Measurements from ENCODE around the gene CREM.
"Not testable (repeated sequence)": the region's sequence is repeated elsewhere in the genome, so short reads cannot be mapped to it uniquely, and the experiment has no call there.

The CREM gene

GRCh38 chr10:35195361-35196306 is 69.0 kb downstream of the CREM start:
- peak; percentile 98 for DNase-seq

GRCh38 chr10:35200487-35200886 is 73.8 kb downstream of the CREM start:
- no peak for DNase-seq

GRCh38 chr10:35201234-35201633 is 74.6 kb downstream of the CREM start:
- DNase-seq = no peak

GRCh38 chr10:35202050-35202449 is 75.4 kb downstream of the CREM start:
- DNase-seq = no peak

GRCh38 chr10:35203745-35204144 is 77.1 kb downstream of the CREM start:
- DNase-seq = no peak

- no peak for DNase-seq
These were observed 78.1 kb downstream of the CREM start for GRCh38 chr10:35204650-35205319.

- no peak for DNase-seq
These were observed 79.6 kb downstream of the CREM start for GRCh38 chr10:35206274-35206673.

GRCh38 chr10:35208536-35208935 is 81.9 kb downstream of the CREM start:
- no peak for DNase-seq

- no peak for DNase-seq
These were observed 82.4 kb downstream of the CREM start for GRCh38 chr10:35208949-35209613.

- no peak for DNase-seq
These were observed 84.3 kb downstream of the CREM start for GRCh38 chr10:35210961-35211360.

GRCh38 chr10:35211390-35211789 is 84.7 kb downstream of the CREM start:
- peak; percentile 49 for DNase-seq

GRCh38 chr10:35212856-35213255 is 86.2 kb downstream of the CREM start:
- peak; percentile 9 for DNase-seq

GRCh38 chr10:35213699-35214098 is 87.1 kb downstream of the CREM start:
- no peak for DNase-seq

- DNase-seq = no peak
These were observed 88.0 kb downstream of the CREM start for GRCh38 chr10:35214607-35215020.

- DNase-seq = no peak
These were observed 88.5 kb downstream of the CREM start for GRCh38 chr10:35215107-35215506.

- DNase-seq = no peak
These were observed 89.8 kb downstream of the CREM start for GRCh38 chr10:35216303-35216905.

- not testable (repeated sequence) for DNase-seq
These were observed 90.3 kb downstream of the CREM start for GRCh38 chr10:35216956-35217355.

- no peak for DNase-seq
These were observed 90.8 kb downstream of the CREM start for GRCh38 chr10:35217455-35217854.

GRCh38 chr10:35218339-35218955 is 91.8 kb downstream of the CREM start:
- DNase-seq = peak; percentile 84

GRCh38 chr10:35219292-35219691 is 92.6 kb downstream of the CREM start:
- no peak for DNase-seq

GRCh38 chr10:35219891-35220890 is 93.5 kb downstream of the CREM start:
- DNase-seq = peak; percentile 46
